PFSK-1 (cell line): Measurements from ENCODE around the gene OR52A1.

Experiments used
- FOXP2 ChIP-seq: optimal IDR thresholded peaks from 2 replicates; pipeline ENCODE3; 2011; ENCODE audit warnings: borderline replicate concordance, control low read depth, inconsistent platforms; ENCODE audit not compliant: insufficient read depth; ENCODE audit errors: extremely low read length, extremely low read depth
- POLR2AphosphoS5 ChIP-seq: IDR thresholded peaks from 2 replicates; pipeline ENCODE4 v1.6.1; 2012; ENCODE audit warnings: low read depth, mild to moderate bottlenecking, control low read depth, low read length, moderate library complexity
- REST ChIP-seq, 2 experiments: IDR thresholded peaks; 2 replicates each; pipeline versions ENCODE4 v1.6.1 to v1.8.0; 2011 to 2012; ENCODE audit warnings: low read depth in 2 of 2, low read length in 2 of 2, control low read depth in 1 of 2, inconsistent platforms in 1 of 2, mild to moderate bottlenecking in 1 of 2, moderate library complexity in 1 of 2; ENCODE audit not compliant: insufficient read depth in 1 of 2
- SIN3A ChIP-seq: IDR thresholded peaks from 2 replicates; pipeline ENCODE4 v1.6.1; 2012; ENCODE audit warnings: mild to moderate bottlenecking, low read length, moderate library complexity, borderline replicate concordance; ENCODE audit not compliant: insufficient read depth
- TAF1 ChIP-seq: IDR thresholded peaks from 2 replicates; pipeline ENCODE4 v1.6.1; 2012; ENCODE audit warnings: low read length, control low read depth, borderline replicate concordance; ENCODE audit not compliant: insufficient read depth

OR52A1 gene

GRCh38 chr11:5115339-5115738 is 39.2 kb downstream of the OR52A1 start:
- TF ChIP-seq POLR2AphosphoS5: no peak
- no peak for TF ChIP-seq REST (IDR thresholded peaks at IDR 0.05; ENCODE audit: insufficient read depth in 1 of 2, low read depth in 2 of 2, low read length in 2 of 2)
- no peak for TF ChIP-seq TAF1
- no peak for TF ChIP-seq FOXP2
- no peak for TF ChIP-seq SIN3A

- TF ChIP-seq TAF1: no peak
- TF ChIP-seq REST (IDR thresholded peaks at IDR 0.05; ENCODE audit: insufficient read depth in 1 of 2, low read depth in 2 of 2, low read length in 2 of 2): no peak
- TF ChIP-seq SIN3A: no peak
- TF ChIP-seq POLR2AphosphoS5: no peak
- no peak for TF ChIP-seq FOXP2
Observed at GRCh38 chr11:5107285-5107684, 47.3 kb downstream of the OR52A1 start.

GRCh38 chr11:5103066-5103465 is 51.5 kb downstream of the OR52A1 start:
- TF ChIP-seq FOXP2: no peak

- TF ChIP-seq SIN3A: no peak
- TF ChIP-seq FOXP2: no peak
- no peak for TF ChIP-seq POLR2AphosphoS5
- TF ChIP-seq REST (IDR thresholded peaks at IDR 0.05; ENCODE audit: insufficient read depth in 1 of 2, low read depth in 2 of 2, low read length in 2 of 2): no peak
- no peak for TF ChIP-seq TAF1
Observed at GRCh38 chr11:5102246-5102645, 52.3 kb downstream of the OR52A1 start.

DNA sequence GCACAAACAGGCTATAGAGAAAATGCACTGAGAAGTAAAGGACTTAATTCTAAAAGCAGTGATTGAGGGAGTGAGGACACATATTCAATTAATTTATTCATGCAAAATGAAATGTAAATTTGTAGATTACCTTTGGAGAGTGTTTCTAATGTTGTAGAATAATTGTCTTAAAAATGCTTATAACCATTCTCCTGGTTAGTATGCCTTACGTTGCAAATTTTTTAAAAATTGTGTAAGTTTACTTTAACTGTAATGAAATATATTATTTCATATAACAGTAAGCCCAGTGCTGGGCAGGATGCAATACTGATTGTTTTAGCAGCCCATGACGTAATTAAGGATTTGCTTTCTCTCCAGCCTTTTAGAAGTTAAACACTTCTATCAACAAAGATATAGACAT is 58.5 kb downstream of the OR52A1 start:
- TF ChIP-seq REST (IDR thresholded peaks at IDR 0.05; ENCODE audit: insufficient read depth in 1 of 2, low read depth in 2 of 2, low read length in 2 of 2): no peak
- no peak for TF ChIP-seq POLR2AphosphoS5
- TF ChIP-seq SIN3A: no peak
- no peak for TF ChIP-seq FOXP2
- no peak for TF ChIP-seq TAF1
